Urothelium cell line (cell line): ENCODE data around the gene GPR158.
A peak's percentile ranks its signal among the peaks of the same experiment; 100 is the strongest.

Experiments used
- DNase-seq: peaks from one replicate; pipeline ENCODE4 v3.0.0; 2011; ENCODE audit warnings: low spot score, mixed read lengths
- FAIRE-seq: peaks from 2 replicates; lab custom pipeline; 2011; peaks lifted over from hg19 to GRCh38; lab: Jason Lieb, UNC

GPR158 gene

DNA sequence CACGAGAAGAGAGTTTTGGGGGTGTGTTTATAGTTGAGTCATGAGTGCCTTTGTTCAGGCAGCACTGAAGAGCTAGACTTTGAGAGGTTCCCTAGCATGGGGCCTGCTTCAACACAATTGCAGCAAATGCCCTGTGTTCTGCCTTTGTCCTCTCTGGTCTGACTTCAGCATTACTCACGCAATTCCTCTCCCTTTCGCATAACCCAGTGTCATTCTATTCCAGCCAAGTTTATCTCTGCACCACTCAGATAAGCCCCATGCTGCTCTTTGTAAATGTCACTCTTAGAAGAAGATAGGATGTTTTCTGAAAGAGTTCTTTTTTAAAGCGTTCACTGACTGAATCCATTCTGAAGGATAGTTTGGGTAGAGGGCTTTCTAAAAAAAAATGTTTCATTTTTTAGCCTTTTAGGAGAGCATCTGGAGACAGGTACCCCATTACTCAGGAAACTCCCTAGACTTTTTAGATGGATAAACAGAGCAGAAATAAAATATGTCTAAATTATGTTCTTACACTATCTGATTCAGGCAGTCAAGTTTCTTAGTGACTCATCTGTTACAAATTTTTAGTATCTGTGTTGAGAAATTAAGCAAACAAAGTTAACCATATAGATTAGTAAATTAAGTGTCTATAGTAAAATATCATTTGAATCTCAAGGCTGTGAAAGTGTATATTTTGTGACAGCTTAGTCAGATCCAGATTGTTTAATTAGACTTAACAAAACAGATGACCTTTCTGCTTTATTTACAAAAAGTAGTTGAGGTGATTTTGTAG lies 318.5 kb downstream of the GPR158 start:
- FAIRE-seq = no peak

DNA sequence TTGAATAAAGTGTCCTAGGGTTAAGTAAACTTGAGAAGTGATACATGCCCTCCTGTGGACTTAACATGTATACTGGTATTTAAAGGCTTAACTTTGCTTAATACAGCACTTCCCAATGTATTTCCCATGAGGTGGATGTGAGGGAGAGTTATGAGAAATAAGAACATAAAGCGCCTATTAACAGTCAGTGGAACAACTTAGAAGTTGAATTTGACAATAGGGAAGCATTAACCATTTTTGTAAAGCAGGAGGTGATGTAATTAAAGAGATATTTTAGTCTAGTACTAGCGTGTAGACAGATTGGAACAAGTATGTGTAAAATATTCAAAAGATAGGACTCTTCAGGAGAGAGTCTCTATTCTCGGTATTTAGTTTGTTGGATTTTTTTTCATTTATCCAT lies 322.4 kb downstream of the GPR158 start:
- DNase-seq (no peak), FAIRE-seq (no peak)

More for the DNA sequence above, 318.5 kb downstream of the GPR158 start:
- peak; percentile 57 for DNase-seq

DNA sequence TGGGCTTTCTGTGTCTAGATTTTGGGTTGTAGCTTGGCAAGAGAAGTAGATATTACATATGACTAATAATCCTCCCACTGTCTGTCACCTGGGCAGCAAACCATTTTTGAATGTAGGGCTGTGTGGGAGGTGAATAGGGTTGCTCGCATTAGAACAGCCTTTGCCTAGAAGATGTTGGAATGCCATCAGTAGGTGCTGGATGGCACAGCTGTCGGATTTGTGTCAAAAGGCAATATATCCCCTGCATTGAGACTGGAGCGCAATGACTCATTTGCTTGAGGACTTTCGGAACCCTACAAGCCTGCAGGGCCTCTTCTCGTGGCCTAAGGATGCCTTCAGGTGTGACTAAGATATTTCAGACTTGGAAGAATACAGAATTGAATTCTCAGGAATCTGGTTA lies 323.8 kb downstream of the GPR158 start:
- no peak for DNase-seq
- FAIRE-seq = no peak

DNA sequence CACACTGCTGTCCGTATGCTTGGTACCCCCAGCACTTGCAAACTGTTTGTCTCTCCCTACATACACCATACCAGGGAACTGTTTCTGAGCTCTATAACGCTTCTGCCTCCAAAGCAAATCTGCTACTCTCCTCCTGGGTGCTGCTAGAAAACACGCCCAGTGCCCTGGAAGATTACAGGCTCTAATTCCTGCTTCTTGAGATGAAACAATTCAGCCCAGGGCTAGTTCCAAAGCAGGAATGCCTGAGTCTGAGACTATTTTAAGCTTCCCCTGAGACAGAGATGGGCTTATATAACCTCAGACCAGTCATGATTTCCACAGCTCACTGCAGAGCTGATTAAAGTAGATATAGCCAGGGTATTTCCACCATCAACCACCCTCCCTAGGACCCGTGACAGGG lies 327.1 kb downstream of the GPR158 start:
- DNase-seq (no peak), FAIRE-seq (no peak)

DNA sequence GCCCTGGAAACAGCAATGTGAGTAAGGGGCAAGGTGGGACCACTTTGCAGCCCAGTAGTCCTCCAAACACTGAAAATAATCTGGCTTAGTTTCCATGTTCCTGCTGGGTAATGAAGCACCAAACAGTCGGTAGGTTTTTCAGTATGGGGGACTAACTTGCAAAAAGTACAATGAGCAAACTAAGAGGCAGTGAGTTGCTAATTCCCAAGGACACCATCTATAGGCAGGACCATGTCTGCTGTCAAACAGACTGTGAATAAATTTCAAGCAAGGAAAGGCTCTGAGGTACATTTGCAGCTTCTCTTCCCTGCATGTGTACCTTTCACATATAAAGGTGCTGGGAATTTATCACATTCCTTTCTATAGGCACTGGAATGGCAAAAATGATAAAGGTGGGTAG lies 327.7 kb downstream of the GPR158 start:
- DNase-seq (no peak), FAIRE-seq (no peak)

DNA sequence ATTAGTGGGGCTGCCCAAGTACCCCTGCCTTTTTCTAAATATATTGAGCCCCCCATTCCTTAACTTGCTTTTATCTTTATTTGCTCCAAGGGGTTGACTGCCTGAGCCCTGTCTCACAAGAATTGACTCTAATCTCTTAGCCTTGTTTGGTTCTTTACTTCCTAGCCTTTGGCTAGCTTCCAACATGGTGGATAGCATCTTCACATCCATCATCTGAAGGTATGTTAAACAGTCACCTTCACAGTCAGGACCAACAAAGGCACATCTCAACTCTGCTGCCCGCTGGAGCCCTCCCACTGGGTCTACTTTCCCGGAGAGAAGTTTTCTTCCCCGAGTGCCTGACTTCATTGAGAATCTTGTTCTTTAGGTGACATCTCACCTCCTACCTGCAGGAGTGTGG lies 329.5 kb downstream of the GPR158 start:
- FAIRE-seq = no peak

DNA sequence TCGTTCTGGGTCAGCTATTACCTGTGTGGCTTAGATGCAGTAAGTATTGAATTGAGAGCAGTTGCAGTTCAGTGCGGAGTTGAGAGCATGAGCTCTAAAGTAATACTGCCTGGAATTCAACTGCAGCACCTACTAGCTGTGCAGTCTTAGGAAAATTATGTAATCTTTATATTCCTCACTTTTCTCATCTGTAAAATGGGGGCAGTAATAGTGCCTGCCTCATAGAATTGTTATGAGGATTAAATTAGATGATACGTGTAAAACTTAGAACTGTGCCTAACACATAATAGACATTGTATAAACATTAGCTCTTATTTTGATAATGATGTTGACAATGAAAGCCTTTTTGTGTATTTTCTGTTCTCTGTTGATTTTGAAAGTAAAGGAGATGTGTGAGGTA lies 330.0 kb downstream of the GPR158 start:
- FAIRE-seq (no peak), DNase-seq (no peak)

More for the DNA sequence above, 329.5 kb downstream of the GPR158 start:
- DNase-seq = no peak

DNA sequence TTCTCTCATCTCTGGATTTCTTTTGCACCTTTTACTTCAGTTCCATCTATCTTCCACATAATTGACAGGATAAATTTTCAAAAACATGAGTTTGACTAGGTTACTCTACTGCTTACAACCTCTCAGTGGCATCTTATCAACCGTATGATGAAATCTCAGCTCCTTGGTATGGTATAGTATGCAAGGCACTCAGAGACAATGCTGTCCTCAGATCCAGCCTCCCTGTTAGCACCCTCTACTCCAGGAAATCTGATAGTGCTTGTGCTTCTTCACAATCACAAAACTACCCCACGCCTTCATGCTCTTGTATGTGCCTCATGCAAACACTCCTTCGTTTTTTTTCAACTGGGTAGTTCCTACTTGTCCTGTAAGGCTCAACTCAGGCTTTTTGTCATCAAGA lies 330.7 kb downstream of the GPR158 start:
- FAIRE-seq = no peak
- no peak for DNase-seq

DNA sequence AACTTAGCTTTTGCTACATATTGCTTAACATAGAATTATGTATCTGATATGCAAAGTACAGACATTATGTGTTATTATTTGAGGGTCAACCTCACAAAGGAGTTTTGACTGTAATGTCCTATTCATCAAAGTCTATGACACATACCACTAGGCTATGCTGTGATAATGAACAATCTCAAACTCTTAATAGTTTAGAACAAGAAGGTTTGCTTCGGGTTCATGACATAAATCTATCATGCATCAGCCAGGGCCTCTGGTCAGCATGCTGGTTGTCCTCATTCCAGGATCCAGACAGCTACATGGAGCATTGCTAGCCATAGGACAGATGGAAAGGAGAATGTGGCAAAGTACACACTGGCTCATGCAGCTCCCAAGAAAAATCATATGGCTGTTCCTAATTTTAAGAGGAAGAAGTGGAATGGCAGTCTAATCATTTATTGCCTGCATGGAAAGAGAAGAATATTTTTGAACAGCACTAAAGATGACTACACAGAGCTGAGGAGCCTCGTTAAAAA lies 332.1 kb downstream of the GPR158 start:
- DNase-seq (no peak), FAIRE-seq (no peak)

DNA sequence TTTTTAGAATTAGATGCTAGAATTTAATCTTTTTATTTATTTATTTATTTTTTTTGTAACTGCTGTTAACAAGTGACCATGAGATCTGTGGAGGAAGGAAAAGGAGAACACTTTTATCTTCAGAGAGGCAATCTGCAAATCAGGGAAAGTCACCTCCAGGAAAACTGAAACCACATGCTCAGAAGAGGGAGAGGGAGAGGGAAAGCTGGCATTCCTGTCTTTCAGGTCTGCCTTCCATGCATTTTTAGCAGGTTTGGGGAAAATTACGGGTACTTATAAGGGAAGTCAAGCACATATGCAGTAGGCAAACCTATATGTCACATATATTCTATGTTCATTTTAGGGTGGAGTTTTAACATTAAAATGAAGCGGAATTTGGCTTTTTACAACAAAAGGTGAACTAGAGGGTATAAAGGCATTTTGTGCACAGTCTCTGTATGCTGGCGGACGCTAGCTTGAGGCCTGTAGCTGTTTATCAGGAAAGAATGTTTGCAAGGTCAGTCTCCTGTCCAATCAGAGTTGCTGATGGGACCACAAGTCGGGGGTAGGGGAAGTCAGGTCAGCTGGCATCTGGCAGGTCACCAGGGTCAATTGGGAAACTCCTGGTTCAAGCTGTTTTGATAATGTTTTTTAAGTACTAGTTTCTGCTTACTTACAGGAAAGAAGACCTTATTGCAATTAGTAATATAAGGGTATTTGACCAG lies 333.5 kb downstream of the GPR158 start:
- no peak for FAIRE-seq
- no peak for DNase-seq

DNA sequence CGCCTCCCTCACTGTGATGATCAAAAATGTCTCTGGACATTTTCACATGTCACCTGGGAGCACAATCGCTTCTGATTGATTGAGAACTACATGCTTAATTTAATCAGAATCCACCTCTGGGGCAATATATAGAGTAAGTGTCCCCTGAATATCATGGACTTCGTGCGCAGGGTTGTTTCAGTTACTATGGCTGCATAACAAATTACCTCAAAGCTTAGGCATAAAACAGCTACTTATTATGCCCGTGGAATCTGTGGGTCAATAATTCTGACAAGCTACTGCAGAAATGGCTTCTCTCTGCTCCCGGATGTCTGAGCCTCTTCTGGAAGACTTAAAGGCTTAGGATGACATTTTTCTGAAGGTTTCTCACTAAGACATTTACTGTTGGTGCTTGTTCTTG lies 334.4 kb downstream of the GPR158 start:
- DNase-seq (no peak), FAIRE-seq (no peak)

DNA sequence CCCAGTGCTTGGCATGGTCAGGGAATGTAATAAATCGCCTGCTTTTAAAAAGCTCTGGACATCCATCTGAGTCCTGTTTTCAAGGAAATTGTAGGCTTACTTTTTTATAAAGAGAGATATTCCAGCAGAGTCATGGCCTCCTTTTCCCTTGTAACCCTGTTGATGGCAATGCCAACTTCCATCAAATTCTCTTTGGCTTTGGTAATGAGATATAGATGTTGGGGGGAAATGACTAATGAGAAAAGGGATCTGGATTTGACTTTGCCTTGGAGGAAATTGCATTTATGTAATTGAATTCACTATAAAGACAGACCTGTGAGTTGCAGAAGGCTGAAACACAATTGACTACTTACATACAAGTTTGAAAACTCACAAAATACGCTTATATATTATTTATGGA lies 347.5 kb downstream of the GPR158 start:
- no peak for FAIRE-seq
- no peak for DNase-seq

DNA sequence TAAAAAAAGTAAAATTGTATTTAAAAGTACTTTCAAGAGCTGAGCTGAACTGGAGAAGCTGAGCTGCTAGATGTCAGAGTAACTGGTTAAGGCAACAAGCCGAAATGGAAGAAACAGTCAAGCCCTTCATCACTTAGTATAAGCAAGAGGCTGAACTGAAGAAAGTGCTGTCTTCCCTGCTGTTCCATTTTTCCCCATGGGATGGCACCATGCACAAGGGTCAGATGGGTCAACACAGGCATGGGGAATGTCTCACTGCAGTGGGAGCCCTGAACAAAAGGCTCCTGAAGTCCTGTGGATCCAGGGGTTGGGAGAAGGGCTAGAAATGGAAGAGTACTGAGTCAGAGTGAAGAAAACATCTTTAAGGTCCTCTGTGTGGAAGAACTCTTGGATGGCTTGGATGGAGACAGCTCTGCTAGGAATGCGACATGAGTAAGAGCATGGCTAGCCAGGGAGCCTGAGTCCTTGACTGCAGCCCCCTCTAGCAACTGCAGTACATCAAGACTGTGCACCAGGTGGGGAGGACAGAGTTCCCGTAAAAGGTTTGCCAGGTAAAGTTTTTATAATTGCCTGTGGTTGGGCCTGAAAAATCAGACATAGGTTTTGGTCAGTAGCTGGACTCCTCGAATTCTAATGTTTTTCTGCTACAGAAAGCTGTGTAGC lies 348.3 kb downstream of the GPR158 start:
- FAIRE-seq (no peak), DNase-seq (peak; percentile 11)

DNA sequence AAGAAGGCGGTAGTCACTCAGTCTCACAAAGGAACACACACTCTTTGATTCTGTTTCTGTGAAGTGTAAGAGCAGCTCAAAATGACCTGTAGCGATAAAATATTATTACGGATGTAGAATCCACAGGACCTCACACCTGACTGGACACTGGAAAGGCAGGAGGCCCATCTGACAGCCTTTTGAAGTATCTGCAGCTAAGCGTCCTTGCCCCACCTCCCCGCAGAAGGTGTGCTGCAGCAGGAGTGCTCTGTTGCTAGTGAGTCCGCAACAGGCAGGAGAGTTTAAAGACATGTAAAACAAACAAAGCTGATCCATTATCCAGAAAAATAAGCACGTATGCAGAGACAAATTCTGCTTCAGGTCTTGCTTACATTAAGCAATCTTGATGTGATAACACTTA lies 355.5 kb downstream of the GPR158 start:
- no peak for FAIRE-seq
- no peak for DNase-seq

DNA sequence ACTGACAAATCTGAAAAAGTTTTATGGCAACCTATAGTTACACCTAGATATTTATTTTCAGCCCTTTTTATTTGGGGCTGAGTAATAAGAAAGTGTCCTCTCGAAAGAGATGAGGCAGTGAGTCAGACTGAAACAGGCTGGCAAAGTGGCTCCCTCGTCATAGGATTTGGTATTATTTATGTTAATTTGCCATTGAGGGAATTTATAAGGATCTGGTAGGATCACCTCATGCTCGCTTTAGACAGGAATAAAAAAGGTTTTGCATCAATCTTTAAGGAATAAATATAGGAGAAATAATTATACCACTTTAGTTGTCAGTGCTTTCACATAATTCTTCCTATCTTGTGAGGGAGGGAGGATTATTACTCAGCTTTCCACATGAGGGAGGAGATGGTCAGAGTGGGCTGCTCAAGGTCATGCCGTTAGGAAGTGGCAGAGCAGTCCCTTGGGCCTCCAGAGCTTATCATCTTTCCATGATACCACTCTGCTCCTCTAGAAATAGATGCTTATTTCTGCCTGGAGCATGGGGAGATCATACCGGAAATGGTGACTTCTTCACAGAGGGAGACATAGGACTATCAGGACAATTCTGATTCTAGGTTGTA lies 356.8 kb downstream of the GPR158 start:
- FAIRE-seq (no peak), DNase-seq (no peak)

DNA sequence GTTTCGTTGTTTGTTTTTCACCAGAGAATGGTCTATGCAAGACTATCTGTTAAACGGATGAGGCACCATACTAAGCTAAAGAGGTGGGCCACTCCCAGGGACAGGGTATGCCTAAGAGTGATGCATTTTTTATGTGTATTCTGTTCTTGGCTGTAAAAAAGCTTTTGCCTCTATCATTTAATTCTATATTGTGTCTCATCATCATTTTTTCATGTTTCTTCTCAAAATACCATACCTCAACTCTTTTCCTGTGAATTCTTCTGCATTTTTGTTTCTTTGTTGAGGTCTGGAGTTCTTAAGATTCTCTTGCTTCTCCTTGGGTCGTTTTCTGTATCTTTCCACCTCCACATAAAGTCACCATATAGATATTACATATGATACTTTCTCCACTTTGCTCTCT lies 357.4 kb downstream of the GPR158 start:
- DNase-seq (no peak), FAIRE-seq (no peak)

DNA sequence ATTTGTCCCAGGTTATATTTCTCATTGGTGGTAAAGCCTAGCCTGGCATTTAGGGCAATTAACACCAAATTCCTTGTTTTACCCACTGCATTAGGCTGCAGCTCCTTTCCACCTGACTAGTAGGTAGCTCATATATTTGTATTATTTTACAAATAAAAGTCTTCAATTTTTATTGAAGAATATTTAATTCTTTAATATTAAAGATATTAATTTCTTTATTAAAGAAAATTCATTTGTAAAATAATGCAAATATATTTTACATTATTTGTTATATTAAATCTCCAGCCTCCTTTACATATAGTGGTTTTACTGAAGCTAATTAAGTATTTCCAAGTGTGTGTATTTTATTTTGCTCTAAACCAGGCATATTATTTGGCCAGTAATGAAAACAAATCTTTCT lies 361.2 kb downstream of the GPR158 start:
- FAIRE-seq (no peak), DNase-seq (no peak)

DNA sequence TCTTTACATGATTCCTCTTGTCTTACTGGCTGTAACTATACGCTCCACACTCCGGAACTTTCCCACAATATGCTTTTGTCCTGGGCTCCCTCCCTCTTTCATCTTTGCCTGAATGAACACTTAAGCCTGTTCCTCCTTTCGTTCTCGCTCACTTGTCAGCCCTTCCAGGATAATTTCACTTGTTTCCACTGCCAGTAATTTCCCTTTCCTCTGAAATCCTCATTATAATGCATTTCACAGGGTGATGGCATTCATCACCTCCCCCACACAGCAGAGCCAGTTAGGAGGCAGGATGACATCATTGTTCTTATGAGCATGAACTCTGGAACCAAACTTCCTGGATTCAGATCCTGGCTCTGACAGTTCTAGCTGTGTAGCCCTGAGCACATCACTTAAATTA lies 372.6 kb downstream of the GPR158 start:
- no peak for FAIRE-seq
- DNase-seq = peak; percentile 30

DNA sequence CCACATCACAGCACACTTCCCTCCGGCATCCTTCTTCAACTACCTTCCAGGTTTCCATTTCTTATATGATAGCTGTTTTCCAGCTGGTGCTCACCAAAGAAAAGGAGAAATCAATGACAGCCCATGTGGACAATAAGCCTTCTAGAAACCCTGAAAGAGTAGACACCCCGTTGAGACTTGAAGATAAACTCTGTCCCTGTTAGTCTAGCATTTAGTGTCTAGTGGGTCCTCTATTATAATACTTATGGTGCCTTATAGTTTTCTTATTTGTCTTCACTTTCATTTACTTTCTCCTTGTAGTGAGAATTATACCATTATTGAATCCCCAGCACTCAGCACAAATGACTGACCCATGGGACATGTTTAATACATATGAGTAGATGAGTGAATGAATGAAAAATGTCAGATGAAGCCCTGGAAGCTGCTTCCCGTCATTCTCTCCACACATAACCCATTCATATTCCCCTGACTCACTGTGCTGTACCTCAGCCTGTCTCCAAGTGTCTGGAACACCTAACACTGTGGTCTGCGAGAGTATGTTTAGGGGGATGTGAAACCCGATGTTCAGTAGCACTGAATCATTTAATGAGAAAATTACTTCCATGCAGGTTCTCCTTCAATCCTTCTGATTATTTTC lies 377.6 kb downstream of the GPR158 start:
- FAIRE-seq = no peak

DNA sequence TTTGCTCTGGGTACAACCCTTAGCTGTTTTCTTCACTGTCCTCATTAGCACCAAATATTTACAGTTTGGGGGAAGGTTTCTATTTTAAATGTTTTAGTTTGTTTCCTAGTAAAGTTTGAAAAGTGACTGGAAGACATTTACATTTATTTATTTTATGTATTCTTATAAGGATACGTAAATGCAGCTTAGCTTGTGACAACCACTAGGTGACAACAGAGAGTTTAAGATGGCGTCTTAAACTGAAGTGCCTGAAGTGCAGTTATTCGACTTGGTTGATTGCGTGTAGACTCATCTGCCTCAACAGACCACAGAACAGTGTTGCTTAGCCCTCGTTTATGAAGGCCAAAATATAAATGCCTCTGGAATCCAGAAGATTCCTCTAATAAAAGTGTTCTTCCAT lies 381.1 kb downstream of the GPR158 start:
- FAIRE-seq (no peak), DNase-seq (peak; percentile 6)

More for the DNA sequence above, 377.6 kb downstream of the GPR158 start:
- peak; percentile 16 for DNase-seq

DNA sequence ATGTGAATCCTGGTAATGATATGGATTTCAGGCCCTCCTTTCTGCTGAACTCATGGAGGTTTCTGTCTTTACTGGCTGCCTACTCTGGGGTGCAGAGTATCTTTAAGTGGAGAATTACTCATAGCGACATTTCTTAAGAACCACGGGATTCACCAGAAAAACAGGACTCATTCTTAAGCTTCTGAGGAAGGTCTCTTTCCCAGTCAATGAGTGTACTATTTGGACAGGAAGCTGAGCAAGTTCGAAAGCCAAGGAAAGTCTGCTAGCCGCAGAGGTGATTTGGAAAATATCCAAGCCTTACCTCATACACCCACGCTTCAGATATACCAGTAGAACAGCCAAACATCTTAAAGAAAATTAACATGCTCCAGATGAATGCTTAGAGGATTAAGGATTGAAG lies 381.7 kb downstream of the GPR158 start:
- FAIRE-seq (no peak), DNase-seq (peak; percentile 73)
